HL-60 (cell line): ENCODE measurements around the gene TRPM2.
A peak's percentile ranks its signal among the peaks of the same experiment; 100 is the strongest.

Experiments
- DNase-seq, 2 experiments: peaks; one replicate each; pipeline ENCODE4 v3.0.0-alpha.2; 2010 to 2020; ENCODE audit warnings: low read depth in 1 of 2, low spot score in 1 of 2
- H3K27ac ChIP-seq: fragments of 250-450 bp; sonication (Bioruptor Pico); replicated peaks from 2 replicates; pipeline ENCODE4 v1.5.1; 2020; ENCODE audit warnings: mild to moderate bottlenecking, moderate library complexity
- H3K27me3 ChIP-seq: fragments of 250-450 bp; sonication (Bioruptor Pico); 2 replicates; pipeline ENCODE4 v1.5.1; 2021; ENCODE audit warnings: mild to moderate bottlenecking, moderate library complexity; ENCODE audit not compliant: insufficient read depth, poor library complexity, severe bottlenecking
- H3K4me3 ChIP-seq: replicated peaks from 2 replicates; pipeline ENCODE4 v1.5.1; 2011; ENCODE audit warnings: mild to moderate bottlenecking, control low read depth, low read length; ENCODE audit not compliant: insufficient read depth
- GABPA ChIP-seq: IDR thresholded peaks from 2 replicates; pipeline ENCODE4 v1.6.1; 2012; ENCODE audit warnings: low read depth
- POLR2AphosphoS5 ChIP-seq: IDR thresholded peaks from 2 replicates; pipeline ENCODE4 v1.6.1; 2012; ENCODE audit warnings: low read depth
- SPI1 ChIP-seq: IDR thresholded peaks from 2 replicates; pipeline ENCODE4 v1.6.1; 2012; ENCODE audit warnings: low read depth, mild to moderate bottlenecking, borderline replicate concordance
- TF ChIP-seq, protein P1 (sequence below): IDR thresholded peaks from 2 replicates; pipeline ENCODE4 v1.6.1; 2012; ENCODE audit warnings: low read depth; ENCODE audit not compliant: insufficient replicate concordance
- TF ChIP-seq, protein P2 (sequence below): IDR thresholded peaks from one replicate; pipeline ENCODE4 v1.5.1; 2011; ENCODE audit warnings: low read length, control low read depth, inconsistent platforms; ENCODE audit not compliant: insufficient read depth

TRPM2 gene

DNA sequence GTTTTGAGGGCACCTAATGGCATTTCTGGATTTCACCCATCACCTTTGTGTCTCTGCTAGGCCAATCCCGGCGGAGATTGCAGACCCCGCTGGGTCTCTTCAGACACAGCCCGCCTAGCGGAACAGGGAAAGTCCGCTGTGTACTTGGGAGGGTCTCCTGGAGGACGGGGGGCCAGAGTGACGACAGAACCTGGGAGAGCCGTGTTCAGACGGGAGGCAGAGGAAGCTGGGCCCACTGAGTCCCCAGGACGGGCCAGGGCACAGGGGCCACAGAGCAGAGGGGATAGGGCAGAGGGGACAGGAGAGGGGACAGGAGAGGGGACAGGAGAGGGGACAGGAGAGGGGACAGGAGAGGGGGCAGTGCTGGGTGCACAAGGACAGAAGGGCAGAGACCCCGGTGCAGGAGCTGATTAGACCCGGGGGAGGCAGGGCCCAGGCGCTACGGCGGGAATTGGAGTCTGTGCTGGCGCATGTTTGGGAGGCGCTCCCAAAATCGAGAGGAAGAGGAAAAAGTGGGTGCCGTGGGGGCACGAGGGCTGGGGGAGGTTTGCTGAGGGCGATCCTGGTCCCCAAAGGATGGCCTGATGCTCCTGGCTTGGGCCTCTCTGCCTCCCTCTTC, 12.7 kb downstream of the TRPM2 start:
- DNase-seq: no peak
- Histone ChIP-seq H3K27ac (no peak overlapping the region), H3K27me3 (no peaks in the 10 kb centered on the region), H3K4me3 (no peak overlapping the region)
- TF ChIP-seq SPI1 (no peak), POLR2AphosphoS5 (no peak)

DNA sequence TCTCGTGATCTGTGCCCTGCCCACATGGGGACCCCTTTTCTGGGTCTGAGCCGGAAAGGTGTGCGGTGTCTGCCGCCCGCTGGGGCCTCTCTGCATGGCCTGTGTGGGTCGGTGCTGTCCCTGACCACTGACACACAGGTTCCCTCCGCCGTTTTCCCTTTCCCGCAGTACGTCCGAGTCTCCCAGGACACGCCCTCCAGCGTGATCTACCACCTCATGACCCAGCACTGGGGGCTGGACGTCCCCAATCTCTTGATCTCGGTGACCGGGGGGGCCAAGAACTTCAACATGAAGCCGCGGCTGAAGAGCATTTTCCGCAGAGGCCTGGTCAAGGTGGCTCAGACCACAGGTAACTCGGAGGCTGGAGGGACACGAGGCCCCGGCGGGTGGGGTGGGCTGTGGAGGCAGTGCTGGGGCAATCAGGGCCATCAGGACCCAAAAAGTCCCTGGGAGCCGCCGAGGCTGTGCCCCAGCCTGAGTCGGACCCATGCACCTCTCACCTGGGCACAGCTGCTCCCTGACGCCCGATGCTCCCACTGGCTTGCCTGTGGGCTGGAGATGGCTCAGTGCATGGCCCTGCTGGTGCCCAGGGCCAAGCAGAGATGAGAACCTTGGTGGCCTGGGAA, 13.3 kb downstream of the TRPM2 start:
- no peak for TF ChIP-seq GABPA
- 0 out of 2 replicates have a peak, but pooled peaks have one; percentile 22 for TF ChIP-seq POLR2AphosphoS5
- no peak for DNase-seq
- H3K27me3 ChIP-seq: no peaks in the 10 kb centered on the region
- H3K4me3 ChIP-seq: no peak overlapping the region
- H3K27ac ChIP-seq: no peak overlapping the region

DNA sequence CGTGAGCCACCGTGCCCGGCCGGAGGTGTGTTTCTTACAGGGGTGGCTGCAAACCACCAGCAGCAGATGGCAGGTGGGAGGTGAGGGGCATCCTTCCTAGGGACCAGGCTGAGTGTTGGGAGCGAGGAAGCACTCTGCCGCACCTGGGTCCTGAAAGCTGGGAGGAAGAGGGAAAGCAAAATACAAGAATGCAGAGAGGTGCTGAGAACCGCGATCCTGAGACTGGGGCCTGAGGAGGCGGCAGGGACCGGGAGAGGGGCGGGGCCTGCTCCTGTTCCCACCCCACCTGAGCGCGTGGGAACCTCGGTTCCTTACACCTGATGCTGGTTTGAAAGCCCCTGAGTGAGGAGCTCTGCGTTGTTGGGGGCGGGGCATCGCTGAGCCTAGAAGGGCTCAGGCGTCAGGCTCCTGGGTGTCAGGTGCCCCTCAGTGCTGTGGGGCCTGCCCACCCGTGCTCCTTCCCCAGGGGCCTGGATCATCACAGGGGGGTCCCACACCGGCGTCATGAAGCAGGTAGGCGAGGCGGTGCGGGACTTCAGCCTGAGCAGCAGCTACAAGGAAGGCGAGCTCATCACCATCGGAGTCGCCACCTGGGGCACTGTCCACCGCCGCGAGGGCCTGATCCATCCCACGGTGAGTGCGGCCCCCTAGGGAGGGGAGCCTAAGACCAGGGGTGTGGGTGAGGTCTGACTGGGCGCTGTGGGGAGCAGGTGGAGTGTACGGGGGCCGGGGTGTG, 15.5 kb downstream of the TRPM2 start:
- DNase-seq: no peak
- Histone ChIP-seq H3K4me3 (no peak overlapping the region), H3K27ac (no peak overlapping the region), H3K27me3 (no peaks in the 10 kb centered on the region)
- TF ChIP-seq SPI1 (no peak), POLR2AphosphoS5 (no peak), GABPA (no peak)
- TF ChIP-seq, protein P1, sequence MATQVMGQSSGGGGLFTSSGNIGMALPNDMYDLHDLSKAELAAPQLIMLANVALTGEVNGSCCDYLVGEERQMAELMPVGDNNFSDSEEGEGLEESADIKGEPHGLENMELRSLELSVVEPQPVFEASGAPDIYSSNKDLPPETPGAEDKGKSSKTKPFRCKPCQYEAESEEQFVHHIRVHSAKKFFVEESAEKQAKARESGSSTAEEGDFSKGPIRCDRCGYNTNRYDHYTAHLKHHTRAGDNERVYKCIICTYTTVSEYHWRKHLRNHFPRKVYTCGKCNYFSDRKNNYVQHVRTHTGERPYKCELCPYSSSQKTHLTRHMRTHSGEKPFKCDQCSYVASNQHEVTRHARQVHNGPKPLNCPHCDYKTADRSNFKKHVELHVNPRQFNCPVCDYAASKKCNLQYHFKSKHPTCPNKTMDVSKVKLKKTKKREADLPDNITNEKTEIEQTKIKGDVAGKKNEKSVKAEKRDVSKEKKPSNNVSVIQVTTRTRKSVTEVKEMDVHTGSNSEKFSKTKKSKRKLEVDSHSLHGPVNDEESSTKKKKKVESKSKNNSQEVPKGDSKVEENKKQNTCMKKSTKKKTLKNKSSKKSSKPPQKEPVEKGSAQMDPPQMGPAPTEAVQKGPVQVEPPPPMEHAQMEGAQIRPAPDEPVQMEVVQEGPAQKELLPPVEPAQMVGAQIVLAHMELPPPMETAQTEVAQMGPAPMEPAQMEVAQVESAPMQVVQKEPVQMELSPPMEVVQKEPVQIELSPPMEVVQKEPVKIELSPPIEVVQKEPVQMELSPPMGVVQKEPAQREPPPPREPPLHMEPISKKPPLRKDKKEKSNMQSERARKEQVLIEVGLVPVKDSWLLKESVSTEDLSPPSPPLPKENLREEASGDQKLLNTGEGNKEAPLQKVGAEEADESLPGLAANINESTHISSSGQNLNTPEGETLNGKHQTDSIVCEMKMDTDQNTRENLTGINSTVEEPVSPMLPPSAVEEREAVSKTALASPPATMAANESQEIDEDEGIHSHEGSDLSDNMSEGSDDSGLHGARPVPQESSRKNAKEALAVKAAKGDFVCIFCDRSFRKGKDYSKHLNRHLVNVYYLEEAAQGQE: no peak
- TF ChIP-seq, protein P2, sequence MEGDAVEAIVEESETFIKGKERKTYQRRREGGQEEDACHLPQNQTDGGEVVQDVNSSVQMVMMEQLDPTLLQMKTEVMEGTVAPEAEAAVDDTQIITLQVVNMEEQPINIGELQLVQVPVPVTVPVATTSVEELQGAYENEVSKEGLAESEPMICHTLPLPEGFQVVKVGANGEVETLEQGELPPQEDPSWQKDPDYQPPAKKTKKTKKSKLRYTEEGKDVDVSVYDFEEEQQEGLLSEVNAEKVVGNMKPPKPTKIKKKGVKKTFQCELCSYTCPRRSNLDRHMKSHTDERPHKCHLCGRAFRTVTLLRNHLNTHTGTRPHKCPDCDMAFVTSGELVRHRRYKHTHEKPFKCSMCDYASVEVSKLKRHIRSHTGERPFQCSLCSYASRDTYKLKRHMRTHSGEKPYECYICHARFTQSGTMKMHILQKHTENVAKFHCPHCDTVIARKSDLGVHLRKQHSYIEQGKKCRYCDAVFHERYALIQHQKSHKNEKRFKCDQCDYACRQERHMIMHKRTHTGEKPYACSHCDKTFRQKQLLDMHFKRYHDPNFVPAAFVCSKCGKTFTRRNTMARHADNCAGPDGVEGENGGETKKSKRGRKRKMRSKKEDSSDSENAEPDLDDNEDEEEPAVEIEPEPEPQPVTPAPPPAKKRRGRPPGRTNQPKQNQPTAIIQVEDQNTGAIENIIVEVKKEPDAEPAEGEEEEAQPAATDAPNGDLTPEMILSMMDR: no peak

DNA sequence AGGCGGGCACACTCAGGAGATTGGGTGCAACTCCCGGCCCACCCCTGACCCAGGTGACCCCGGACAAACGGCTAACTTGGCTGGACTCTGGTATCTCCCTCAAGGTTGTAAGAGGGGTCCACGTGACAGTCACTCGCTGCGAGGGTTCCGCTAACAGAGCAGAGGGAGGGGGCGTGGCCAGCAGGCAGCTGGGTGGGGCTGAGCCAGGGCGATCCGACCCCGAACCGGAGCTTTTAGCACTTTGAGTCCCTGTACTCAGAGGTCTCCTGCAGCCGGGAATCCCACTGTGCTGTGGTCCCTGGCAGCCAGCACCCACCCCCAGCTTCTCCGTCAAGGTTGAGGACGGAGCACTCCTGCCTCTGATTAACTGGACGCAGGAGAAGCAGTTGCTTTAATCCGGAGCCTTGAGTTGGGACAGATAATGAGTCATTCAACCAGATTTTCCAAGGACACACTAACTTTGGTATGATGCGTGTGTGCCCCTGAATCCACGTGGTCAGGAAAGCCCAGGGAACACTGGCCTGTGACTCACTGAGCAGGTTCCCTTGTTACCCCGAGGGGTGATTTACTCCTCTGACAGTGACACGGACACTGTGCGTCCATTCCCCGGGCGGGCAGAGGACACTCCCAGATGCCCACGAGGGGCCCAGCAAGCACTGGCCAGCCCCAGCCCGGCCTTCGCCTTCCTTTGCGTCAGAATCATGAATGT, 16.8 kb downstream of the TRPM2 start:
- no peaks in the 10 kb centered on the region for H3K27me3 ChIP-seq
- DNase-seq: no peak

More for the DNA sequence above, 16.8 kb downstream of the TRPM2 start:
- no peak overlapping the region for H3K27ac ChIP-seq
- no peak; the same call in 1 of the 2 replicates for TF ChIP-seq POLR2AphosphoS5
- no peak for TF ChIP-seq GABPA
- TF ChIP-seq, protein P1: no peak
- H3K4me3 ChIP-seq: no peak overlapping the region
